Adrenal gland (tissue), 5 donors: ENCODE results near the gene KCNJ16.

Experiments
- CTCF ChIP-seq, 6 experiments: fragments of 450-650 bp in 4 of 6; fragments of 200-600 bp in 2 of 6; sonication (generic) in 1 of 6; IDR thresholded peaks; 1 replicate in 5 of 6; 2 replicates in 1 of 6; pipeline versions ENCODE4 v1.5.1 to v1.8.0; 2016 to 2021; ENCODE audit warnings: antibody characterized with exemption in 6 of 6, mild to moderate bottlenecking in 2 of 6, moderate library complexity in 1 of 6
- POLR2A ChIP-seq, 2 donors: fragments of 450-650 bp; IDR thresholded peaks; one replicate each; pipeline ENCODE4 v1.6.1; 2017; ENCODE audit warnings: antibody characterized with exemption in 2 of 2, mild to moderate bottlenecking in 2 of 2, moderate library complexity in 1 of 2
- donor health status: DM: no; HTN: no; CAD: no.

- TF ChIP-seq POLR2A (IDR thresholded peaks at IDR 0.05) = no peak
- TF ChIP-seq CTCF (IDR thresholded peaks at IDR 0.05) = no peak
Observed at GRCh38 chr17:70093163-70093562, 18.1 kb downstream of the KCNJ16 start.
